ENCODE data around the gene GALNT18. TPM values are rescaled to one million over a fixed set of nuclear protein-coding genes. Genes with fewer than 3 reads are reported as not detected.

The GALNT18 gene
- total and polyA plus RNA-seq, 4 donors, result 2.1 to 11.0 (median 3.8) TPM

GRCh38 chr11:11302565-11302964 lies 319.2 kb downstream of the GALNT18 start:
- Histone ChIP-seq H3K27ac (ENCODE audit: low read depth in 1 of 2, low read length in 2 of 2) (no peak overlapping the region), H3K9ac (ENCODE audit: low read depth in 1 of 2, low read length in 2 of 2) (no peak overlapping the region), H3K27me3 (ENCODE audit: control insufficient read depth in 4 of 4, insufficient read depth in 4 of 4, low read length in 3 of 4) (no peaks in the 10 kb centered on the region), H3K4me3 (ENCODE audit: low read depth in 1 of 3, low read length in 3 of 3) (no peak overlapping the region), H3K36me3 (ENCODE audit: control insufficient read depth in 4 of 4, insufficient read depth in 3 of 4, low read depth in 1 of 4, low read length in 3 of 4) (peaks cover 0 to 15% (median 5%) of the 10 kb centered on the region in 4 donors), H3K9me3 (ENCODE audit: control insufficient read depth in 4 of 4, low read length in 3 of 4) (no peaks in the 10 kb centered on the region), H3K4me1 (ENCODE audit: control insufficient read depth in 4 of 4, insufficient read depth in 4 of 4, low read length in 3 of 4) (no peaks in the 10 kb centered on the region)
- no peak for DNase-seq (ENCODE audit: low spot score)
- WGBS, result 88% methylated on average over 10 of the region's 10 CpGs
- TF ChIP-seq FOXA2 (IDR thresholded peaks at IDR 0.05) (no peak), REST (IDR thresholded peaks at IDR 0.05) (no peak), FOXA1 (IDR thresholded peaks at IDR 0.05) (no peak), NR2F2 (IDR thresholded peaks at IDR 0.05) (no peak), YY1 (IDR thresholded peaks at IDR 0.05) (no peak), EGR1 (IDR thresholded peaks at IDR 0.05; ENCODE audit: low read depth in 2 of 2) (no peak), JUND (IDR thresholded peaks at IDR 0.05) (no peak), ZBTB33 (IDR thresholded peaks at IDR 0.05) (no peak), GABPA (IDR thresholded peaks at IDR 0.05 in 1 of 2, conservative IDR thresholded peaks at IDR 0.05 in 1 of 2) (no peak), TAF1 (conservative IDR thresholded peaks at IDR 0.05) (no peak), MAX (IDR thresholded peaks at IDR 0.05) (no peak), HNF4A (conservative IDR thresholded peaks at IDR 0.05) (no peak), RXRA (IDR thresholded peaks at IDR 0.05) (no peak)

- H3K36me3 ChIP-seq (ENCODE audit: control insufficient read depth in 4 of 4, insufficient read depth in 3 of 4, low read depth in 1 of 4, low read length in 3 of 4), result peaks cover 0 to 24% (median 7%) of the 10 kb centered on the region in 4 donors
- no peak for DNase-seq (ENCODE audit: low spot score)
- H3K4me1 ChIP-seq (ENCODE audit: control insufficient read depth in 4 of 4, insufficient read depth in 4 of 4, low read length in 3 of 4), result no peaks in the 10 kb centered on the region
- WGBS, result 85% methylated on average over 6 of the region's 6 CpGs
- TF ChIP-seq JUND (IDR thresholded peaks at IDR 0.05) (no peak), GABPA (IDR thresholded peaks at IDR 0.05 in 1 of 2, conservative IDR thresholded peaks at IDR 0.05 in 1 of 2) (no peak), ATF3 (IDR thresholded peaks at IDR 0.05) (no peak), RXRA (IDR thresholded peaks at IDR 0.05) (no peak), RAD21 (IDR thresholded peaks at IDR 0.05) (no peak), FOXA1 (IDR thresholded peaks at IDR 0.05) (no peak), FOXA2 (IDR thresholded peaks at IDR 0.05) (no peak), TAF1 (conservative IDR thresholded peaks at IDR 0.05) (no peak), ZBTB33 (IDR thresholded peaks at IDR 0.05) (no peak), CTCF (IDR thresholded peaks at IDR 0.05; ENCODE audit: low read depth, low read length, missing input control) (no peak), NR2F2 (IDR thresholded peaks at IDR 0.05) (no peak), EGR1 (IDR thresholded peaks at IDR 0.05; ENCODE audit: low read depth in 2 of 2) (no peak), HNF4A (conservative IDR thresholded peaks at IDR 0.05) (no peak)
- no peak overlapping the region for H3K9ac ChIP-seq (ENCODE audit: low read depth in 1 of 2, low read length in 2 of 2)
- H3K9me3 ChIP-seq (ENCODE audit: control insufficient read depth in 4 of 4, low read length in 3 of 4), result no peaks in the 10 kb centered on the region
- no peak overlapping the region for H3K27ac ChIP-seq (ENCODE audit: low read depth in 1 of 2, low read length in 2 of 2)
- no peaks in the 10 kb centered on the region for H3K27me3 ChIP-seq (ENCODE audit: control insufficient read depth in 4 of 4, insufficient read depth in 4 of 4, low read length in 3 of 4)
- no peak overlapping the region for H3K4me3 ChIP-seq (ENCODE audit: low read depth in 1 of 3, low read length in 3 of 3)
These were observed 320.6 kb downstream of the GALNT18 start for GRCh38 chr11:11301212-11301611.

Data from liver (tissue), 9 donors.